B cell (primary cell): ENCODE data around the gene AMFR. TPM values are rescaled to one million over a fixed set of nuclear protein-coding genes. Genes with fewer than 3 reads are reported as not detected.
A peak's percentile ranks its signal among the peaks of the same experiment; 100 is the strongest.

Experiments used
- ATAC-seq: fragments of 200-7000 bp; cut with Tn5 transposase; one replicate; pipeline ENCODE4 v1.10.0; 2021; ENCODE audit warnings: low read depth, mild to moderate bottlenecking, moderate number of reproducible peaks, moderate library complexity
- CTCF ChIA-PET: fragments of 350-600 bp; sonication (Branson Sonifier 250); formaldehyde crosslinking; loops from one replicate; lab custom pipeline; 2021; ENCODE audit warnings: antibody characterized with exemption, inconsistent platforms; lab: Charles Lee
- POLR2A ChIA-PET: fragments of 350-600 bp; sonication (Branson Sonifier 250); formaldehyde crosslinking; loops from one replicate; lab custom pipeline; 2021; ENCODE audit warnings: antibody characterized with exemption; lab: Charles Lee
- DNase-seq: peaks from one replicate; pipeline ENCODE4 v3.0.0; 2013
- H2AFZ ChIP-seq: 2 replicates; pipeline ENCODE4 v1.6.1; 2012; ENCODE audit warnings: mild to moderate bottlenecking, low read depth, low read length; ENCODE audit not compliant: insufficient read depth, poor library complexity, severe bottlenecking
- H3K27ac ChIP-seq, 2 donors: 1 replicate in 1 of 2; 2 replicates in 1 of 2; pipeline ENCODE4 v1.5.1; 2012 to 2013; ENCODE audit warnings: low read length in 2 of 2, mild to moderate bottlenecking in 2 of 2, moderate library complexity in 1 of 2
- H3K27me3 ChIP-seq, 4 experiments: fragments of 200-600 bp in 1 of 4; sonication (generic) in 1 of 4; replicated peaks in 1 of 4; 1 replicate in 2 of 4; 2 replicates in 2 of 4; pipeline versions ENCODE4 v1.6.1 to v1.7.0; 2013 to 2016; ENCODE audit warnings: low read length in 3 of 4, mild to moderate bottlenecking in 2 of 4, mixed read lengths in 1 of 4, moderate library complexity in 1 of 4; ENCODE audit not compliant: insufficient read depth in 4 of 4, control insufficient read depth in 3 of 4; ENCODE audit errors: control extremely low read depth in 1 of 4
- H3K36me3 ChIP-seq, 2 experiments: replicated peaks in 1 of 2; 1 replicate in 1 of 2; 2 replicates in 1 of 2; pipeline versions ENCODE4 v1.6.1 to v1.7.1; 2013; ENCODE audit warnings: low read length in 1 of 2; ENCODE audit not compliant: insufficient read depth in 2 of 2, control insufficient read depth in 1 of 2; ENCODE audit errors: control extremely low read depth in 1 of 2, extremely low read depth in 1 of 2
- H3K4me1 ChIP-seq, 2 donors: fragments of 200-600 bp in 1 of 2; sonication (generic) in 1 of 2; 1 replicate in 1 of 2; 2 replicates in 1 of 2; pipeline versions ENCODE4 v1.5.1 to v1.6.1; 2013 to 2017; ENCODE audit warnings: low read length in 2 of 2; ENCODE audit not compliant: control insufficient read depth in 2 of 2, insufficient read depth in 2 of 2
- H3K4me2 ChIP-seq: replicated peaks from 2 replicates; pipeline ENCODE3; 2012; ENCODE audit warnings: mild to moderate bottlenecking, low read depth, low read length; ENCODE audit not compliant: poor library complexity, severe bottlenecking
- H3K4me3 ChIP-seq, 5 experiments: fragments of 200-600 bp in 1 of 5; sonication (generic) in 1 of 5; 1 replicate in 3 of 5; 2 replicates in 2 of 5; pipeline versions ENCODE4 v1.5.1 to v1.7.0; 2011 to 2016; ENCODE audit warnings: low read length in 4 of 5, mild to moderate bottlenecking in 4 of 5, low read depth in 2 of 5, control low read depth in 1 of 5, moderate library complexity in 1 of 5; ENCODE audit not compliant: insufficient read depth in 1 of 5; ENCODE audit errors: control extremely low read depth in 1 of 5, extremely low read depth in 1 of 5
- H3K79me2 ChIP-seq: fragments of 200-600 bp; sonication (generic); one replicate; pipeline ENCODE4 v1.6.0; 2016; ENCODE audit warnings: low read length; ENCODE audit not compliant: control insufficient read depth, insufficient read depth
- H3K9ac ChIP-seq: fragments of 200-600 bp; sonication (generic); 2 replicates; pipeline ENCODE4 v1.6.1; 2017; ENCODE audit warnings: mild to moderate bottlenecking, low read length, moderate library complexity
- H3K9me3 ChIP-seq, 3 donors: one replicate each; pipeline versions ENCODE4 v1.6.1 to v1.7.1; 2013; ENCODE audit warnings: low read length in 2 of 3; ENCODE audit not compliant: control insufficient read depth in 2 of 3, insufficient read depth in 1 of 3; ENCODE audit errors: control extremely low read depth in 1 of 3
- H4K20me1 ChIP-seq: 2 replicates; pipeline ENCODE4 v1.6.0; 2012; ENCODE audit warnings: mild to moderate bottlenecking, low read length; ENCODE audit not compliant: insufficient read depth, control insufficient read depth, poor library complexity, severe bottlenecking
- H3K27ac Mint-ChIP-seq: one replicate; pipeline ENCODE4 v1.8.0; 2021; ENCODE audit warnings: mixed read lengths
- H3K27me3 Mint-ChIP-seq: one replicate; pipeline ENCODE4 v1.8.0; 2021; ENCODE audit warnings: mixed read lengths
- H3K4me1 Mint-ChIP-seq: one replicate; pipeline ENCODE4 v1.8.0; 2021; ENCODE audit warnings: mixed read lengths
- H3K4me3 Mint-ChIP-seq: one replicate; pipeline ENCODE4 v1.8.0; 2021; ENCODE audit warnings: mixed read lengths
- H3K9me3 Mint-ChIP-seq: one replicate; pipeline ENCODE4 v1.8.0; 2022; ENCODE audit warnings: mixed read lengths; ENCODE audit not compliant: insufficient read depth
- CTCF ChIP-seq: fragments of 200-600 bp; IDR thresholded peaks from one replicate; pipeline ENCODE4 v1.8.0; 2022; ENCODE audit warnings: antibody characterized with exemption, mild to moderate bottlenecking
- EZH2 ChIP-seq: IDR thresholded peaks from 2 replicates; pipeline ENCODE4 v1.6.1; 2012; ENCODE audit warnings: borderline replicate concordance, low read depth, mild to moderate bottlenecking, moderate library complexity, low read length; ENCODE audit not compliant: insufficient read depth, poor library complexity, severe bottlenecking
- WGBS: methylation state at CpG from one replicate; pipeline ENCODE4 v1.1.5; 2013; ENCODE audit warnings: missing lambda C conversion rate; ENCODE audit not compliant: insufficient coverage; 5-methylcytosine and 5-hydroxymethylcytosine counted together
- intact Hi-C: fragments of 100-400 bp; cut with micrococcal nuclease; formaldehyde crosslinking; loops from one replicate; pipeline ENCODE4 v1.10.0; 2022
- polyA plus RNA-seq: library from polyadenylated mRNA; depleted of rRNA; stranded (reverse); fragments of >200 nt; gene quantifications from 2 replicates; pipeline ENCODE4 v1.2.3, GENCODE V29; 2012
- total RNA-seq, 2 donors: library from RNA; stranded (reverse); fragments of 120-200 nt in 1 of 2; gene quantifications; 1 replicate in 1 of 2; 2 replicates in 1 of 2; pipeline versions ENCODE4 v1.2.3 to v1.2.4, GENCODE V29; 2013 to 2022

AMFR gene
- total and polyA plus RNA-seq, 2 donors (not counting 1 experiment from before 2014, with no cell fraction given): 118 to 225 TPM

GRCh38 chr16:56422896-56423441 lies 2.4 kb downstream of the AMFR start:
- H3K27me3 Mint-ChIP-seq: no peaks in the 10 kb centered on the region
- no peak overlapping the region for H2AFZ ChIP-seq
- peaks cover 42% of the 10 kb centered on the region for H4K20me1 ChIP-seq
- ChIA-PET POLR2A (interaction anchor here (1.0 kb wide), 1 partner anchor 28 kb away, joined by 3 read pairs; the partner anchor contains the start of genes NUDT21 and OGFOD1), CTCF (interaction anchor here (0.8 to 2.2 kb wide), 4 partner anchors 11 to 279 kb away, joined by 3 to 6 read pairs (median 5); partner anchors contain the start of genes NUDT21 and OGFOD1)
- H3K27ac ChIP-seq: peak overlapping the region; percentile 80 to 81
- DNase-seq (peak; percentile 7), ATAC-seq (no peak)
- peaks cover 71% of the 10 kb centered on the region for H3K79me2 ChIP-seq
- peak overlapping the region; percentile 81 for H3K4me2 ChIP-seq
- peak overlapping the region in 4 of 5 experiments; percentile 69 to 78 (median 74) for H3K4me3 ChIP-seq
- peak overlapping the region; percentile 98 for H3K4me3 Mint-ChIP-seq
- 50% methylated on average over 1 of the region's 4 CpGs for WGBS
- TF ChIP-seq CTCF (no peak), EZH2 (no peak)
- H3K36me3 ChIP-seq: no peaks in the 10 kb centered on the region
- H3K9me3 ChIP-seq: no peaks in the 10 kb centered on the region
- peaks cover 44 to 52% of the 10 kb centered on the region in 2 donors for H3K4me1 ChIP-seq
- H3K27me3 ChIP-seq: no peaks in the 10 kb centered on the region
- H3K9ac ChIP-seq: peak overlapping the region; percentile 77
- H3K27ac Mint-ChIP-seq: peak overlapping the region; percentile 86
- H3K4me1 Mint-ChIP-seq: peaks cover 49% of the 10 kb centered on the region
- H3K9me3 Mint-ChIP-seq: no peaks in the 10 kb centered on the region
- intact Hi-C loops: loop anchor here (10.0 kb wide), 3 partner anchors 282 to 1112 kb away; partner anchors contain the start of genes CCDC102A, PSME3IP1 and RSPRY1
